Activated naive CD8-positive, alpha-beta T cell treated with anti-CD3 and anti-CD28 coated beads, Interleukin-2, amount 10 ng/mL, durations not matched to agents 7 days and 5 days (primary cell): ENCODE measurements around the gene MAP3K20. TPM values are rescaled to one million over a fixed set of nuclear protein-coding genes. Genes with fewer than 3 reads are reported as not detected.
"Not testable (repeated sequence)": the region's sequence is repeated elsewhere in the genome, so short reads cannot be mapped to it uniquely, and the experiment has no call there.

Experiments
- ATAC-seq: fragments of 150-1000 bp; cut with Tn5 transposase; one replicate; pipeline ENCODE4 v1.10.0; 2021; ENCODE audit warnings: low read depth, moderate library complexity
- POLR2A ChIA-PET: fragments of 350-600 bp; sonication (Branson Sonifier 250); formaldehyde crosslinking; loops from one replicate; lab custom pipeline; 2021; ENCODE audit warnings: antibody characterized with exemption; lab: Charles Lee
- DNase-seq: peaks from one replicate; pipeline ENCODE4 v3.0.0; 2021
- H3K27ac Mint-ChIP-seq: one replicate; pipeline ENCODE4 v1.8.0; 2022; ENCODE audit warnings: mild to moderate bottlenecking, mixed read lengths
- H3K27me3 Mint-ChIP-seq: one replicate; pipeline ENCODE4 v1.8.0; 2022; ENCODE audit warnings: mild to moderate bottlenecking, moderate library complexity, mixed read lengths
- H3K36me3 Mint-ChIP-seq: one replicate; pipeline ENCODE4 v1.8.0; 2021; ENCODE audit warnings: mild to moderate bottlenecking, mixed read lengths
- H3K4me1 Mint-ChIP-seq: one replicate; pipeline ENCODE4 v1.8.0; 2021; ENCODE audit warnings: mixed read lengths
- H3K4me3 Mint-ChIP-seq: one replicate; pipeline ENCODE4 v1.8.0; 2022; ENCODE audit warnings: mild to moderate bottlenecking, moderate library complexity, mixed read lengths
- H3K9me3 Mint-ChIP-seq: one replicate; pipeline ENCODE4 v1.8.0; 2021; ENCODE audit warnings: mixed read lengths
- total RNA-seq, 2 experiments: library from RNA; stranded (reverse); gene quantifications; one replicate each; pipeline ENCODE4 v1.2.3, GENCODE V29; 2021

Gene MAP3K20
- total RNA-seq, 2 experiments from 2014 or later: 11.8 to 14.9 TPM

- H3K27me3 Mint-ChIP-seq: no peaks in the 10 kb centered on the region
- no peak for DNase-seq
- H3K4me3 Mint-ChIP-seq: no peak overlapping the region
- peaks cover 12% of the 10 kb centered on the region for H3K36me3 Mint-ChIP-seq
- H3K4me1 Mint-ChIP-seq: no peaks in the 10 kb centered on the region
- POLR2A ChIA-PET: no interaction called here
- H3K9me3 Mint-ChIP-seq: no peaks in the 10 kb centered on the region
- H3K27ac Mint-ChIP-seq: no peak overlapping the region
- peak; percentile 68 for ATAC-seq
Observed at GRCh38 chr2:173239644-173240043, 164.0 kb downstream of the MAP3K20 start.

DNA sequence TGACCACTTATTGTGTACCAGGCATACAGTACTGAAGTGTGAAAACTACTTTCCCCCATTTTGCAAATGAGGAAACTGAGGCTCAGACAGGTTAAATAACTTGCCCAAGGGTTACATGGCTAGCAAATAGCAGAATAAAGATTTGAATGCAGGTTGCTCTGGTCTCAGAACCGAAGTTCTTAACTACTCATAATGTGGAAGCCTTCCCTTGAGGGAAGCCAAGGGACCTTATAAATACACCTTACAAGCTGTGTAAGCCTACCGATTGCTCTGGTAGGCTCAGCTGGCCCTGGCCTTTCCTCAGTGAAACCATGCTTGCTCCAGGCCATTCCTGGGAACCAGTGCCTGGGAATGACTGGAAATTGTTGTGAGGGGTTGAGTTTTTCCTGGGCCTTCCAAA, 164.4 kb downstream of the MAP3K20 start:
- Mint-ChIP-seq H3K9me3 (no peaks in the 10 kb centered on the region), H3K27me3 (no peaks in the 10 kb centered on the region), H3K4me3 (no peak overlapping the region), H3K4me1 (no peaks in the 10 kb centered on the region), H3K27ac (no peak overlapping the region), H3K36me3 (peaks cover 12% of the 10 kb centered on the region)
- ATAC-seq (no peak), DNase-seq (no peak)
- POLR2A ChIA-PET: no interaction called here

GRCh38 chr2:173241643-173242042, 166.0 kb downstream of the MAP3K20 start:
- Mint-ChIP-seq H3K9me3 (no peaks in the 10 kb centered on the region), H3K4me3 (no peak overlapping the region), H3K4me1 (no peaks in the 10 kb centered on the region), H3K36me3 (peaks cover 12% of the 10 kb centered on the region), H3K27me3 (no peaks in the 10 kb centered on the region), H3K27ac (no peak overlapping the region)
- ATAC-seq (no peak), DNase-seq (no peak)
- POLR2A ChIA-PET: no interaction called here

DNA sequence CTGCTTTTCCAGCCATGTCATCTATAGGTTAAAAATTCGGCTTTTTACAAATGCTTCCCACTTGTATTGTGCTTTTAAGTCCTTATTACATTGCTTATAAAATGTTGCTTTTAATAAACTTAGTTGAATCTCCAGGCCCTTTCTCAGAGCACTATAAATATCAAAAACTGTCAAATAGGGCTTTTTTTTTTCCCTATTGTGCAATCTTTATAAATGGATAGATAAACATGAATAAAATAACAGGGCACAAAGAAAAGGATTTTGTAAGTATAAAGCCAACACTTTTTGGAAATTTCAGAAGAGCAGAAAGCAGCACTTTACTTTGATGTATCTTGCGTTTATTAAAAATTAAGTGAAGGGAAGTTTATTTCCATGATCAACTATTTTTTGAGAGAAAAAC, 171.5 kb downstream of the MAP3K20 start:
- POLR2A ChIA-PET: no interaction called here
- no peak overlapping the region for H3K4me3 Mint-ChIP-seq
- no peaks in the 10 kb centered on the region for H3K4me1 Mint-ChIP-seq
- H3K9me3 Mint-ChIP-seq: no peaks in the 10 kb centered on the region
- ATAC-seq (no peak), DNase-seq (no peak)
- H3K27me3 Mint-ChIP-seq: no peaks in the 10 kb centered on the region
- H3K36me3 Mint-ChIP-seq: peaks cover 6% of the 10 kb centered on the region
- no peak overlapping the region for H3K27ac Mint-ChIP-seq

DNA sequence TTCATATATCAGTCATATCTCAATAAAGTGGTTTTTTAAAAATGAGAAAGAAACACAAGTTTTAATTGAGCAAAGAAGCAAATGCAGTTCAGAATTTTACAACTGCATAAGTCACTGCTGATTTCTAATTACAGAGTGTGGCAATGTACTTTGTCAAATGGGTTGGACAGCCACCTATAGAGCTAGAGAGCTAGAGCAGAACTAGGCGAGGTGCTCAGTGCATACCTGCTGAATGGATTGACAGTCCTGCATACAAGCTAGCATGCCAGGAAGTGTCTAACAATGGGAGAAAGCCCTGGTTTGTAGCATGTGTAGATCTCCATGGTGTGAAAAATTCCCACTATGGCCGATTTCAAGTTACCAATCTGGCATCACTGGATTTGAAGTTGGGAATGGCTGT, 172.7 kb downstream of the MAP3K20 start:
- POLR2A ChIA-PET: no interaction called here

DNA sequence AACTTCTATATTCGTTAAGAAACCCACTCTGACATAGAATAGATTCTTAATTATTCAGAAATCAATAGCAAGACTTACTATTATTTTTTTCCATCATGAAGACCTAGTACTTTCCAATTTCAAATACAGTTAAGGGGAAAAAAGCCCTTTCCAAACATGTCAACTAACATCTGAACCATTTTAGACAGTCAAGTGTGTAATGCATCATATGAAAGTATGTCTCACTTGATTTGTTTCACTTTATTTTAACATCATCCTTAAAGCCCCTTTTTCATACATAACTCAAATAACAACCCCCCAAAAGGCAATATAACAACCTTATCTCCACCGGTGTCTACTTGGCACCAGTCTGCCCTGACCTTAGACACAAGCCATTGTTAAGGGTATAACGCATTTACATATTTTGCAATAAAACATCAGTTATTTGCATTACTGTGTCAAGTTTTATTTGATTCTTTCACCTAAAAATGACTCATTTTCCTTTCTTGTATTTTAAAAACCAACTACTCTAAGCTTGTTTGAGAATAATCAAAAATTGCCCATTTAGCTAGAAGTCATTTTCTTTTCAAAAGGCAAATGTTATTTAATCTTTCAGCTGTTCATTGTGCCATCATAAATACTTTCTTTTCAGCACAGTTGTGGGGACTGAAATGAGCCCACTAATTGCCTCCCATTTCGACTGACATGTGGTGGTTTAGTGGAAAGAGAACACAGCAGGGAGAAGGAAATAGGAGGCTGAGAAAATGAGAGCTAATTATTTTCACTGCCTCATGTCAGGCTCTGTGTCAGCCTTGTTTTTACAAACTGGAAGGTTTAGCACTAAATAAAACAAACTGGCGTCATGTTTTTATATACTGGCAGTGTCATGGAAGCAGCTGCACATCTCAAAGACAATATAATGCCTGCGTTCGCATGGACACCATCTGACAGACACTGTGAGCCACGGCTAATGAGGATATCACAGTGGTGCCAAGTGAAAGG, 174.3 kb downstream of the MAP3K20 start:
- Mint-ChIP-seq H3K27ac (no peak overlapping the region), H3K4me1 (no peaks in the 10 kb centered on the region), H3K9me3 (no peaks in the 10 kb centered on the region), H3K27me3 (no peaks in the 10 kb centered on the region), H3K36me3 (peaks cover 4% of the 10 kb centered on the region), H3K4me3 (no peak overlapping the region)
- ATAC-seq (no peak), DNase-seq (no peak)
- POLR2A ChIA-PET: no interaction called here

More for the DNA sequence above, 172.7 kb downstream of the MAP3K20 start:
- H3K27me3 Mint-ChIP-seq: no peaks in the 10 kb centered on the region
- no peaks in the 10 kb centered on the region for H3K4me1 Mint-ChIP-seq
- H3K36me3 Mint-ChIP-seq: peaks cover 4% of the 10 kb centered on the region
- no peak overlapping the region for H3K4me3 Mint-ChIP-seq
- no peak for ATAC-seq
- no peak for DNase-seq
- no peak overlapping the region for H3K27ac Mint-ChIP-seq
- no peaks in the 10 kb centered on the region for H3K9me3 Mint-ChIP-seq

- Mint-ChIP-seq H3K36me3 (peaks cover 4% of the 10 kb centered on the region), H3K4me1 (no peaks in the 10 kb centered on the region), H3K27me3 (peaks cover 2% of the 10 kb centered on the region), H3K27ac (no peak overlapping the region), H3K4me3 (no peak overlapping the region), H3K9me3 (no peaks in the 10 kb centered on the region)
- POLR2A ChIA-PET: no interaction called here
- DNase-seq (no peak), ATAC-seq (no peak)
Observed at GRCh38 chr2:173251225-173251624, 175.6 kb downstream of the MAP3K20 start.

- H3K9me3 Mint-ChIP-seq: no peaks in the 10 kb centered on the region
- H3K27ac Mint-ChIP-seq: no peak overlapping the region
- POLR2A ChIA-PET: no interaction called here
- ATAC-seq: no peak
- peaks cover 4% of the 10 kb centered on the region for H3K36me3 Mint-ChIP-seq
- no peak for DNase-seq
- H3K4me3 Mint-ChIP-seq: no peak overlapping the region
- no peaks in the 10 kb centered on the region for H3K4me1 Mint-ChIP-seq
- H3K27me3 Mint-ChIP-seq: peaks cover 2% of the 10 kb centered on the region
Observed at GRCh38 chr2:173252581-173252980, 176.9 kb downstream of the MAP3K20 start.

GRCh38 chr2:173254659-173255058, 179.0 kb downstream of the MAP3K20 start:
- Mint-ChIP-seq H3K27me3 (peaks cover 2% of the 10 kb centered on the region), H3K36me3 (peaks cover 10% of the 10 kb centered on the region), H3K4me3 (no peak overlapping the region), H3K4me1 (no peaks in the 10 kb centered on the region), H3K9me3 (no peaks in the 10 kb centered on the region), H3K27ac (no peak overlapping the region)
- POLR2A ChIA-PET: no interaction called here
- no peak for DNase-seq
- ATAC-seq: no peak

GRCh38 chr2:173258701-173259100, 183.1 kb downstream of the MAP3K20 start:
- POLR2A ChIA-PET: no interaction called here
- H3K27ac Mint-ChIP-seq: no peak overlapping the region
- peaks cover 2% of the 10 kb centered on the region for H3K27me3 Mint-ChIP-seq
- ATAC-seq (no peak), DNase-seq (no peak)
- H3K9me3 Mint-ChIP-seq: no peaks in the 10 kb centered on the region
- H3K36me3 Mint-ChIP-seq: peaks cover 22% of the 10 kb centered on the region
- H3K4me1 Mint-ChIP-seq: peaks cover 2% of the 10 kb centered on the region
- no peak overlapping the region for H3K4me3 Mint-ChIP-seq

- ATAC-seq, DNase-seq, H3K27me3 Mint-ChIP-seq, H3K27ac Mint-ChIP-seq, H3K4me3 Mint-ChIP-seq, POLR2A ChIA-PET, H3K9me3 Mint-ChIP-seq: not testable (repeated sequence)
- Mint-ChIP-seq H3K36me3 (peaks cover 37% of the 10 kb centered on the region), H3K4me1 (peaks cover 14% of the 10 kb centered on the region)
Observed at GRCh38 chr2:173262356-173262755, 186.7 kb downstream of the MAP3K20 start.

DNA sequence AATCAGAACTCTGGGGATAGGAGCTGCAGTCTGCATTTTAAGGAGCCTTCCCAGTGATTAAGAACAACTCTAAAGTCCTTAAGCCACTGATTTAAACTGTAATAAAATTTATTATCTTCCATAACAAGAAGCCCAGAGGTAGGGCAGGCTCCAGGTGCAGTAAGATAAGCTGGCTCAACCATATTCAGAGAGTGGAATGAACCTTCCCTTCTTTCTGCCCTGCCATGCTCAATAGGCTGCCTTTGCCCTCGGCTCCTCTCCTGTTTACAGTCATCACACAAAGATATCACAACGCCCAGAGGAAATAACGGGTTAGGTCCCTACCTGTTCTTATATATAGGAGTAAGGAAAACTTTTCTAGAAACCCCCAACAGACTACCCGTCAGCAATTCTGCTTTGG, 188.5 kb downstream of the MAP3K20 start:
- DNase-seq: no peak
- H3K27me3 Mint-ChIP-seq: no peaks in the 10 kb centered on the region
- ATAC-seq: no peak
- POLR2A ChIA-PET: no interaction called here
- peaks cover 34% of the 10 kb centered on the region for H3K36me3 Mint-ChIP-seq
- peaks cover 14% of the 10 kb centered on the region for H3K4me1 Mint-ChIP-seq
- H3K9me3 Mint-ChIP-seq: no peaks in the 10 kb centered on the region
- peak overlapping the region; percentile 71 for H3K4me3 Mint-ChIP-seq
- H3K27ac Mint-ChIP-seq: peak overlapping the region; percentile 79

- H3K4me3 Mint-ChIP-seq: peak overlapping the region; percentile 71
- H3K4me1 Mint-ChIP-seq: peaks cover 14% of the 10 kb centered on the region
- peak overlapping the region; percentile 79 for H3K27ac Mint-ChIP-seq
- DNase-seq (no peak), ATAC-seq (peak; percentile 92)
- POLR2A ChIA-PET: no interaction called here
- no peaks in the 10 kb centered on the region for H3K9me3 Mint-ChIP-seq
- H3K36me3 Mint-ChIP-seq: peaks cover 29% of the 10 kb centered on the region
- no peaks in the 10 kb centered on the region for H3K27me3 Mint-ChIP-seq
Observed at GRCh38 chr2:173264603-173265366, 189.1 kb downstream of the MAP3K20 start.
